ENCODE data around the gene U2AF2. TPM values are rescaled to one million over a fixed set of nuclear protein-coding genes. Genes with fewer than 3 reads are reported as not detected.

Gene U2AF2
- total and polyA plus RNA-seq, 2 experiments from 2014 or later, result 73.1 to 233 TPM

DNA sequence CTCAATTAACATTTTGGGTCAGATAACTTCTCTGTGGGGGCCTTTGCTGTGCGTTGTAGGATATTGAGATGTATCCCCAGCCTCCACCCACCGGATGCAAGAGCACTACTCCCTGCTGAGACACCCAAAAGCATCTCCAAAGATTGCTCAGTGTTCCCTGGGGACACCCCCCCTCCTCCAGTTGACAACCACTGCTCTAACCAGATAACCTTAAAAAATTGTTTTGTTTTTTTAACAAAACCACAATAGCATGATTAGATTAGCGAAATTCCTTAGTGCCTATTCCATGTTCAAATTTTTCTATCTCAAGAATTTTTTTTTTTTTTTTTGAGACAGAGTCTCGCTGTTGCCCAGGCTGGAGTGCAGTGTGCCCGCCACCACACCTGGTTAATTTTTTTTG, 17.6 kb downstream of the U2AF2 start:
- peaks cover 4% of the 10 kb centered on the region; the same call in 2 of the 3 replicates for H3K9me3 Mint-ChIP-seq
- Histone ChIP-seq H3K4me3 (no peak overlapping the region), H2AFZ (no peak overlapping the region), H3K27ac (ENCODE audit: low read depth) (peak overlapping the region; percentile 74), H3K4me2 (0 out of 2 replicates have a peak overlapping the region, but pooled peaks have one; percentile 38), H3K9me2 (ENCODE audit: insufficient read depth) (no peaks in the 10 kb centered on the region), H3K27me3 (ENCODE audit: insufficient read depth) (no peaks in the 10 kb centered on the region), H4K20me1 (replicated peaks; ENCODE audit: insufficient read depth) (peaks cover 43% of the 10 kb centered on the region), H3K4me1 (ENCODE audit: insufficient read depth) (peaks cover 32% of the 10 kb centered on the region), H3F3A (replicated peaks; ENCODE audit: low read depth) (peaks cover 47% of the 10 kb centered on the region), H3K36me3 (ENCODE audit: insufficient read depth) (peaks cover 14% of the 10 kb centered on the region), H3K79me2 (replicated peaks; ENCODE audit: insufficient read depth) (peaks cover 69% of the 10 kb centered on the region)
- peak overlapping the region; percentile 86 for H3K27ac Mint-ChIP-seq
- H3K36me3 Mint-ChIP-seq (ENCODE audit: low read depth), result peaks cover 69% of the 10 kb centered on the region
- TF ChIP-seq ZNF331 (CRISPR knock-in tag; IDR thresholded peaks at IDR 0.05; ENCODE audit: low read depth) (no peak), CREB1 (CRISPR knock-in tag; IDR thresholded peaks at IDR 0.05; ENCODE audit: low read depth) (no peak), POLR2AphosphoS5 (IDR thresholded peaks at IDR 0.05; ENCODE audit: low read depth) (no peak), STAT1 (IDR thresholded peaks at IDR 0.05; ENCODE audit: unreplicated experiment) (no peak), NANOG (IDR thresholded peaks at IDR 0.05; ENCODE audit: borderline replicate concordance) (no peak), JUNB (IDR thresholded peaks at IDR 0.05; ENCODE audit: unreplicated experiment) (no peak), EZH2 (IDR thresholded peaks at IDR 0.05; ENCODE audit: low read depth, unreplicated experiment) (no peak), EZH2phosphoT487 (IDR thresholded peaks at IDR 0.05; ENCODE audit: unreplicated experiment) (no peak)
- TF ChIP-seq, protein P1, sequence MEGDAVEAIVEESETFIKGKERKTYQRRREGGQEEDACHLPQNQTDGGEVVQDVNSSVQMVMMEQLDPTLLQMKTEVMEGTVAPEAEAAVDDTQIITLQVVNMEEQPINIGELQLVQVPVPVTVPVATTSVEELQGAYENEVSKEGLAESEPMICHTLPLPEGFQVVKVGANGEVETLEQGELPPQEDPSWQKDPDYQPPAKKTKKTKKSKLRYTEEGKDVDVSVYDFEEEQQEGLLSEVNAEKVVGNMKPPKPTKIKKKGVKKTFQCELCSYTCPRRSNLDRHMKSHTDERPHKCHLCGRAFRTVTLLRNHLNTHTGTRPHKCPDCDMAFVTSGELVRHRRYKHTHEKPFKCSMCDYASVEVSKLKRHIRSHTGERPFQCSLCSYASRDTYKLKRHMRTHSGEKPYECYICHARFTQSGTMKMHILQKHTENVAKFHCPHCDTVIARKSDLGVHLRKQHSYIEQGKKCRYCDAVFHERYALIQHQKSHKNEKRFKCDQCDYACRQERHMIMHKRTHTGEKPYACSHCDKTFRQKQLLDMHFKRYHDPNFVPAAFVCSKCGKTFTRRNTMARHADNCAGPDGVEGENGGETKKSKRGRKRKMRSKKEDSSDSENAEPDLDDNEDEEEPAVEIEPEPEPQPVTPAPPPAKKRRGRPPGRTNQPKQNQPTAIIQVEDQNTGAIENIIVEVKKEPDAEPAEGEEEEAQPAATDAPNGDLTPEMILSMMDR (conservative IDR thresholded peaks at IDR 0.05; ENCODE audit: low read depth in 2 of 2), result no peak
- TF ChIP-seq, protein P2, sequence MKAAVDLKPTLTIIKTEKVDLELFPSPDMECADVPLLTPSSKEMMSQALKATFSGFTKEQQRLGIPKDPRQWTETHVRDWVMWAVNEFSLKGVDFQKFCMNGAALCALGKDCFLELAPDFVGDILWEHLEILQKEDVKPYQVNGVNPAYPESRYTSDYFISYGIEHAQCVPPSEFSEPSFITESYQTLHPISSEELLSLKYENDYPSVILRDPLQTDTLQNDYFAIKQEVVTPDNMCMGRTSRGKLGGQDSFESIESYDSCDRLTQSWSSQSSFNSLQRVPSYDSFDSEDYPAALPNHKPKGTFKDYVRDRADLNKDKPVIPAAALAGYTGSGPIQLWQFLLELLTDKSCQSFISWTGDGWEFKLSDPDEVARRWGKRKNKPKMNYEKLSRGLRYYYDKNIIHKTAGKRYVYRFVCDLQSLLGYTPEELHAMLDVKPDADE (IDR thresholded peaks at IDR 0.05), result no peak
- TF ChIP-seq, protein P3, sequence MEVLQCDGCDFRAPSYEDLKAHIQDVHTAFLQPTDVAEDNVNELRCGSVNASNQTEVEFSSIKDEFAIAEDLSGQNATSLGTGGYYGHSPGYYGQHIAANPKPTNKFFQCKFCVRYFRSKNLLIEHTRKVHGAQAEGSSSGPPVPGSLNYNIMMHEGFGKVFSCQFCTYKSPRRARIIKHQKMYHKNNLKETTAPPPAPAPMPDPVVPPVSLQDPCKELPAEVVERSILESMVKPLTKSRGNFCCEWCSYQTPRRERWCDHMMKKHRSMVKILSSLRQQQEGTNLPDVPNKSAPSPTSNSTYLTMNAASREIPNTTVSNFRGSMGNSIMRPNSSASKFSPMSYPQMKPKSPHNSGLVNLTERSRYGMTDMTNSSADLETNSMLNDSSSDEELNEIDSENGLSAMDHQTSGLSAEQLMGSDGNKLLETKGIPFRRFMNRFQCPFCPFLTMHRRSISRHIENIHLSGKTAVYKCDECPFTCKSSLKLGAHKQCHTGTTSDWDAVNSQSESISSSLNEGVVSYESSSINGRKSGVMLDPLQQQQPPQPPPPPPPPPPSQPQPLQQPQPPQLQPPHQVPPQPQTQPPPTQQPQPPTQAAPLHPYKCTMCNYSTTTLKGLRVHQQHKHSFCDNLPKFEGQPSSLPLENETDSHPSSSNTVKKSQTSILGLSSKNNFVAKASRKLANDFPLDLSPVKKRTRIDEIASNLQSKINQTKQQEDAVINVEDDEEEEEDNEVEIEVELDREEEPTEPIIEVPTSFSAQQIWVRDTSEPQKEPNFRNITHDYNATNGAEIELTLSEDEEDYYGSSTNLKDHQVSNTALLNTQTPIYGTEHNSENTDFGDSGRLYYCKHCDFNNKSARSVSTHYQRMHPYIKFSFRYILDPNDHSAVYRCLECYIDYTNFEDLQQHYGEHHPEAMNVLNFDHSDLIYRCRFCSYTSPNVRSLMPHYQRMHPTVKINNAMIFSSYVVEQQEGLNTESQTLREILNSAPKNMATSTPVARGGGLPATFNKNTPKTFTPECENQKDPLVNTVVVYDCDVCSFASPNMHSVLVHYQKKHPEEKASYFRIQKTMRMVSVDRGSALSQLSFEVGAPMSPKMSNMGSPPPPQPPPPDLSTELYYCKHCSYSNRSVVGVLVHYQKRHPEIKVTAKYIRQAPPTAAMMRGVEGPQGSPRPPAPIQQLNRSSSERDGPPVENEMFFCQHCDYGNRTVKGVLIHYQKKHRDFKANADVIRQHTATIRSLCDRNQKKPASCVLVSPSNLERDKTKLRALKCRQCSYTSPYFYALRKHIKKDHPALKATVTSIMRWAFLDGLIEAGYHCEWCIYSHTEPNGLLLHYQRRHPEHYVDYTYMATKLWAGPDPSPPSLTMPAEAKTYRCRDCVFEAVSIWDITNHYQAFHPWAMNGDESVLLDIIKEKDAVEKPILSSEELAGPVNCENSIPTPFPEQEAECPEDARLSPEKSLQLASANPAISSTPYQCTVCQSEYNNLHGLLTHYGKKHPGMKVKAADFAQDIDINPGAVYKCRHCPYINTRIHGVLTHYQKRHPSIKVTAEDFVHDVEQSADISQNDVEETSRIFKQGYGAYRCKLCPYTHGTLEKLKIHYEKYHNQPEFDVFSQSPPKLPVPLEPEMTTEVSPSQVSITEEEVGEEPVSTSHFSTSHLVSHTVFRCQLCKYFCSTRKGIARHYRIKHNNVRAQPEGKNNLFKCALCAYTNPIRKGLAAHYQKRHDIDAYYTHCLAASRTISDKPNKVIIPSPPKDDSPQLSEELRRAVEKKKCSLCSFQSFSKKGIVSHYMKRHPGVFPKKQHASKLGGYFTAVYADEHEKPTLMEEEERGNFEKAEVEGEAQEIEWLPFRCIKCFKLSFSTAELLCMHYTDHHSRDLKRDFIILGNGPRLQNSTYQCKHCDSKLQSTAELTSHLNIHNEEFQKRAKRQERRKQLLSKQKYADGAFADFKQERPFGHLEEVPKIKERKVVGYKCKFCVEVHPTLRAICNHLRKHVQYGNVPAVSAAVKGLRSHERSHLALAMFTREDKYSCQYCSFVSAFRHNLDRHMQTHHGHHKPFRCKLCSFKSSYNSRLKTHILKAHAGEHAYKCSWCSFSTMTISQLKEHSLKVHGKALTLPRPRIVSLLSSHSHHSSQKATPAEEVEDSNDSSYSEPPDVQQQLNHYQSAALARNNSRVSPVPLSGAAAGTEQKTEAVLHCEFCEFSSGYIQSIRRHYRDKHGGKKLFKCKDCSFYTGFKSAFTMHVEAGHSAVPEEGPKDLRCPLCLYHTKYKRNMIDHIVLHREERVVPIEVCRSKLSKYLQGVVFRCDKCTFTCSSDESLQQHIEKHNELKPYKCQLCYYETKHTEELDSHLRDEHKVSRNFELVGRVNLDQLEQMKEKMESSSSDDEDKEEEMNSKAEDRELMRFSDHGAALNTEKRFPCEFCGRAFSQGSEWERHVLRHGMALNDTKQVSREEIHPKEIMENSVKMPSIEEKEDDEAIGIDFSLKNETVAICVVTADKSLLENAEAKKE (CRISPR knock-in tag; IDR thresholded peaks at IDR 0.05), result no peak
- TF ChIP-seq, protein P4, sequence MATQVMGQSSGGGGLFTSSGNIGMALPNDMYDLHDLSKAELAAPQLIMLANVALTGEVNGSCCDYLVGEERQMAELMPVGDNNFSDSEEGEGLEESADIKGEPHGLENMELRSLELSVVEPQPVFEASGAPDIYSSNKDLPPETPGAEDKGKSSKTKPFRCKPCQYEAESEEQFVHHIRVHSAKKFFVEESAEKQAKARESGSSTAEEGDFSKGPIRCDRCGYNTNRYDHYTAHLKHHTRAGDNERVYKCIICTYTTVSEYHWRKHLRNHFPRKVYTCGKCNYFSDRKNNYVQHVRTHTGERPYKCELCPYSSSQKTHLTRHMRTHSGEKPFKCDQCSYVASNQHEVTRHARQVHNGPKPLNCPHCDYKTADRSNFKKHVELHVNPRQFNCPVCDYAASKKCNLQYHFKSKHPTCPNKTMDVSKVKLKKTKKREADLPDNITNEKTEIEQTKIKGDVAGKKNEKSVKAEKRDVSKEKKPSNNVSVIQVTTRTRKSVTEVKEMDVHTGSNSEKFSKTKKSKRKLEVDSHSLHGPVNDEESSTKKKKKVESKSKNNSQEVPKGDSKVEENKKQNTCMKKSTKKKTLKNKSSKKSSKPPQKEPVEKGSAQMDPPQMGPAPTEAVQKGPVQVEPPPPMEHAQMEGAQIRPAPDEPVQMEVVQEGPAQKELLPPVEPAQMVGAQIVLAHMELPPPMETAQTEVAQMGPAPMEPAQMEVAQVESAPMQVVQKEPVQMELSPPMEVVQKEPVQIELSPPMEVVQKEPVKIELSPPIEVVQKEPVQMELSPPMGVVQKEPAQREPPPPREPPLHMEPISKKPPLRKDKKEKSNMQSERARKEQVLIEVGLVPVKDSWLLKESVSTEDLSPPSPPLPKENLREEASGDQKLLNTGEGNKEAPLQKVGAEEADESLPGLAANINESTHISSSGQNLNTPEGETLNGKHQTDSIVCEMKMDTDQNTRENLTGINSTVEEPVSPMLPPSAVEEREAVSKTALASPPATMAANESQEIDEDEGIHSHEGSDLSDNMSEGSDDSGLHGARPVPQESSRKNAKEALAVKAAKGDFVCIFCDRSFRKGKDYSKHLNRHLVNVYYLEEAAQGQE (IDR thresholded peaks at IDR 0.05; ENCODE audit: unreplicated experiment), result no peak
- peaks cover 42% of the 10 kb centered on the region for H3K27me3 Mint-ChIP-seq (ENCODE audit: insufficient read depth, low read depth, poor library complexity)
- peak overlapping the region; percentile 42; the same call in 2 of the 3 replicates for H3K4me3 Mint-ChIP-seq
- DNase-seq (ENCODE audit: low spot score) (no peak), ATAC-seq (no peak)
- peaks cover 40% of the 10 kb centered on the region for H3K4me1 Mint-ChIP-seq

Data from GM23338 (cell line).